Neural progenitor cell (in vitro differentiated cells): ENCODE measurements around the gene CACNA1E.

Experiments used
- CTCF ChIP-seq: fragments of 200-600 bp; sonication (generic); IDR thresholded peaks from 2 replicates; pipeline ENCODE4 v1.5.1; 2017; ENCODE audit warnings: antibody characterized with exemption, mild to moderate bottlenecking
- EZH2 ChIP-seq: fragments of 200-600 bp; sonication (generic); IDR thresholded peaks from 2 replicates; pipeline ENCODE4 v1.6.1; 2017; ENCODE audit warnings: antibody characterized with exemption, mild to moderate bottlenecking, moderate library complexity

GRCh38 chr1:181500636-181501035 lies 17.3 kb downstream of the CACNA1E start:
- TF ChIP-seq CTCF, result no peak
- no peak for TF ChIP-seq EZH2
